GM12873 (cell line): ENCODE measurements around the gene ZFP36.

Experiments
- TF ChIP-seq, protein P1 (sequence below): IDR thresholded peaks from 2 replicates; pipeline ENCODE4 v1.5.1; 2012; ENCODE audit warnings: low read depth, mild to moderate bottlenecking, moderate library complexity, low read length, control low read depth; ENCODE audit not compliant: insufficient read depth; ENCODE audit errors: missing control alignments

ZFP36 gene

GRCh38 chr19:39400061-39400460 is 6.6 kb upstream of the ZFP36 start:
- TF ChIP-seq, protein P1, sequence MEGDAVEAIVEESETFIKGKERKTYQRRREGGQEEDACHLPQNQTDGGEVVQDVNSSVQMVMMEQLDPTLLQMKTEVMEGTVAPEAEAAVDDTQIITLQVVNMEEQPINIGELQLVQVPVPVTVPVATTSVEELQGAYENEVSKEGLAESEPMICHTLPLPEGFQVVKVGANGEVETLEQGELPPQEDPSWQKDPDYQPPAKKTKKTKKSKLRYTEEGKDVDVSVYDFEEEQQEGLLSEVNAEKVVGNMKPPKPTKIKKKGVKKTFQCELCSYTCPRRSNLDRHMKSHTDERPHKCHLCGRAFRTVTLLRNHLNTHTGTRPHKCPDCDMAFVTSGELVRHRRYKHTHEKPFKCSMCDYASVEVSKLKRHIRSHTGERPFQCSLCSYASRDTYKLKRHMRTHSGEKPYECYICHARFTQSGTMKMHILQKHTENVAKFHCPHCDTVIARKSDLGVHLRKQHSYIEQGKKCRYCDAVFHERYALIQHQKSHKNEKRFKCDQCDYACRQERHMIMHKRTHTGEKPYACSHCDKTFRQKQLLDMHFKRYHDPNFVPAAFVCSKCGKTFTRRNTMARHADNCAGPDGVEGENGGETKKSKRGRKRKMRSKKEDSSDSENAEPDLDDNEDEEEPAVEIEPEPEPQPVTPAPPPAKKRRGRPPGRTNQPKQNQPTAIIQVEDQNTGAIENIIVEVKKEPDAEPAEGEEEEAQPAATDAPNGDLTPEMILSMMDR, result no peak

DNA sequence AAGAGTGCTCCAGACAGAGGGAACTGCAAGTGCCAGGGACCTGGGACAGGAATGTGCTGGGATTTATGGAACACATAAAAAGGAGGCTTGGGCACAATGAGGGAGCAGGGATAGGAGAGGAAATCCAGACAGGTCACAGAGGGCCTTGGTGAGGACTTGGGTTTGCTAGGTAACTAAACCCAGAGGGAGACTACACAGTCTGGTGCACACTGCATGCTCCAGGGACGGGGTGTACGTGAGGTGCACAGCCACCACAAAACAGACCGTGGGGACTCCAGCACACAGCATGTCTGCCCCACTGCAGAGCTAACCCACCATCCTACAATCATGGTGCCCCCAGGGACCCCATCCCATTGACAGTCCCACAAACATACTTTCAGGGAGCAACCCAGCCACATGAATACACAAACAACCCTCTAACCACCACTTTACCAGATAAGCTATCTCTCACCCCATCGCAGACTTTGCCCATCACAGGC is 5.5 kb upstream of the ZFP36 start:
- TF ChIP-seq, protein P1, result no peak

GRCh38 chr19:39401549-39402345 is 4.9 kb upstream of the ZFP36 start:
- TF ChIP-seq, protein P1, result no peak

- TF ChIP-seq, protein P1, result no peak
Observed at GRCh38 chr19:39402346-39403300, 4.0 kb upstream of the ZFP36 start.

DNA sequence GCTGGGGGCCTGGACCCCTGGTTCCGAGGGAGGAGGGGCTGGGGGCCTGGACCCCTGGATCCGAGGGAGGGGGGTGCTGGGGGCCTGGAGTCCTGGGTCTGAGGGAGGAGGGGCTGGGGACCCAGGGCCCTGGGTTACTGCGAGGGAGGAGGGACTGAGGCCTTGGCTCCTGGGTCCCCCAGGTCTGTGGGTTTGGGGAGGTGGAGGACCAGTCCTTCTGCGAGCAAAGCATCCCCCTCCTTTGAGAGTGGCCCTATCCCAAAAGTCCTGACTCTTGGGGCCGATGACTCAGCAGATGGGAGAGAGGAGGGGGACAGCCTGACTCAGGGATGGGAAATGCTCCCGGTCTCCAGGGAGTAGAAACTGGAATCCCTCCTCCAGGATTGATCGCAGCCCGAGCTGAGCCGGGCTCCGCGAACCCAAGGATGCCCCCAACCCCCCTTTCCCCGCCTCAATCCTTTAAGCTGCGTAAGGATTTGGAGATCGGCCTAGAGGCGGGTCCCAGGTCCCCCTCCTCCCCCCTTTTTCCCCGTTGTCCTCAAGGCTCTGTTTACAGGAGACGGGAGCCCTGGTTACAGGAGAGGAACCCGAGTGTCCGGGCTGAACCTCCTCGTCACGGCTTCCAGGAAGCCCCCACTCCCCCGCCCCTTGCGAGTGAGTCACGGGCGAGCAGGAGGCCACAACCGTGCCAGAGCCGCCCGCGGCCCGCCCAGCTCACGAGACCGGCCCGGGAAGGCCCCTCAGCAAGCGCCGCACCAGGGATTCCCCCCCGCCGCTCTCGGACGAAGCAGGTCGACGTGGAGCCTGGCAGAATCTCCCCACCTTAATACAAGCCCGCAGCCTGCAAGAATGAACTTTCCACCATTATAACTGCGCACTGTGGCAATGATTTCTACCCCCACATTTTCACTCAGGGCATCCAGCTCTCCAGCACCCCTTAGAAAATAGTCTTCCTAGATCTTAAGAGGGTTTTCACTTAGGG is 3.0 kb upstream of the ZFP36 start:
- TF ChIP-seq, protein P1, result no peak

GRCh38 chr19:39405261-39405957 is 1.2 kb upstream of the ZFP36 start:
- TF ChIP-seq, protein P1, result no peak
